ENCODE measurements around the gene ABCA7. TPM values are rescaled to one million over a fixed set of nuclear protein-coding genes. Genes with fewer than 3 reads are reported as not detected.

Gene ABCA7
- total and polyA plus RNA-seq, 2 of the 13 experiments (the other 11 are each of a cell fraction or from before 2014, with no cell fraction given): 4.4 to 32.4 TPM

DNA sequence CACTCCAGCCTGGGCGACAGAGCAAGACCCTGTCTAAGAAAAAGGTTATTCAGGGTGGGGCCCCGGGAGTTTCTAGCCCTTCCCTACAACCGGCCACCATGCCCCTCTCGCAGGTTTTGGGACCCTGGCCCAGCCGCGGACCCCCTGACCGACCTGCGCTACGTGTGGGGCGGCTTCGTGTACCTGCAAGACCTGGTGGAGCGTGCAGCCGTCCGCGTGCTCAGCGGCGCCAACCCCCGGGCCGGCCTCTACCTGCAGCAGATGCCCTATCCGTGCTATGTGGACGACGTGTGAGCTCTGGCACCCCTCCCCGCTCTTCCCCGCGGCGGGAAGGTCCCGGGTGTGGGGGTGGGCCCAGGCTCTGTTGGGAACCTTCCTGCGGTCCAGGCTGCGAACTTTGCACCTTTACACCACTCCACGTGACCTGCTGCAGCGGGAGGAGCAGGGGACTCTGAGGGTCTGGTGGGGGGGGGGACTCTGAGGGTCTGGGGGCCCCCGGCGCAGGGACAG is 6.3 kb downstream of the ABCA7 start (continued):
- peak; percentile 37; the same call in 1 of the 2 replicates for TF ChIP-seq ZNF569 (CRISPR knock-in tag; IDR thresholded peaks at IDR 0.05; ENCODE audit: borderline replicate concordance)
- no peak for TF ChIP-seq ZNF549 (CRISPR knock-in tag; IDR thresholded peaks at IDR 0.05)
- no peak for TF ChIP-seq ARNT2 (CRISPR knock-in tag; IDR thresholded peaks at IDR 0.05; ENCODE audit: low read depth)
- no peak for TF ChIP-seq ZZZ3 (CRISPR knock-in tag; IDR thresholded peaks at IDR 0.05; ENCODE audit: borderline replicate concordance)
- TF ChIP-seq ZC3H4 (CRISPR knock-in tag; IDR thresholded peaks at IDR 0.05; ENCODE audit: borderline replicate concordance): no peak
- TF ChIP-seq, protein P1, sequence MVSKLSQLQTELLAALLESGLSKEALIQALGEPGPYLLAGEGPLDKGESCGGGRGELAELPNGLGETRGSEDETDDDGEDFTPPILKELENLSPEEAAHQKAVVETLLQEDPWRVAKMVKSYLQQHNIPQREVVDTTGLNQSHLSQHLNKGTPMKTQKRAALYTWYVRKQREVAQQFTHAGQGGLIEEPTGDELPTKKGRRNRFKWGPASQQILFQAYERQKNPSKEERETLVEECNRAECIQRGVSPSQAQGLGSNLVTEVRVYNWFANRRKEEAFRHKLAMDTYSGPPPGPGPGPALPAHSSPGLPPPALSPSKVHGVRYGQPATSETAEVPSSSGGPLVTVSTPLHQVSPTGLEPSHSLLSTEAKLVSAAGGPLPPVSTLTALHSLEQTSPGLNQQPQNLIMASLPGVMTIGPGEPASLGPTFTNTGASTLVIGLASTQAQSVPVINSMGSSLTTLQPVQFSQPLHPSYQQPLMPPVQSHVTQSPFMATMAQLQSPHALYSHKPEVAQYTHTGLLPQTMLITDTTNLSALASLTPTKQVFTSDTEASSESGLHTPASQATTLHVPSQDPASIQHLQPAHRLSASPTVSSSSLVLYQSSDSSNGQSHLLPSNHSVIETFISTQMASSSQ (IDR thresholded peaks at IDR 0.05; ENCODE audit: low read depth): no peak
- TF ChIP-seq, protein P1 (CRISPR knock-in tag; IDR thresholded peaks at IDR 0.05; ENCODE audit: borderline replicate concordance): no peak
- no peak for TF ChIP-seq ZNF850 (CRISPR knock-in tag; conservative IDR thresholded peaks at IDR 0.05)
- TF ChIP-seq ZNF776 (CRISPR knock-in tag; IDR thresholded peaks at IDR 0.05): no peak
- TF ChIP-seq, protein P2, sequence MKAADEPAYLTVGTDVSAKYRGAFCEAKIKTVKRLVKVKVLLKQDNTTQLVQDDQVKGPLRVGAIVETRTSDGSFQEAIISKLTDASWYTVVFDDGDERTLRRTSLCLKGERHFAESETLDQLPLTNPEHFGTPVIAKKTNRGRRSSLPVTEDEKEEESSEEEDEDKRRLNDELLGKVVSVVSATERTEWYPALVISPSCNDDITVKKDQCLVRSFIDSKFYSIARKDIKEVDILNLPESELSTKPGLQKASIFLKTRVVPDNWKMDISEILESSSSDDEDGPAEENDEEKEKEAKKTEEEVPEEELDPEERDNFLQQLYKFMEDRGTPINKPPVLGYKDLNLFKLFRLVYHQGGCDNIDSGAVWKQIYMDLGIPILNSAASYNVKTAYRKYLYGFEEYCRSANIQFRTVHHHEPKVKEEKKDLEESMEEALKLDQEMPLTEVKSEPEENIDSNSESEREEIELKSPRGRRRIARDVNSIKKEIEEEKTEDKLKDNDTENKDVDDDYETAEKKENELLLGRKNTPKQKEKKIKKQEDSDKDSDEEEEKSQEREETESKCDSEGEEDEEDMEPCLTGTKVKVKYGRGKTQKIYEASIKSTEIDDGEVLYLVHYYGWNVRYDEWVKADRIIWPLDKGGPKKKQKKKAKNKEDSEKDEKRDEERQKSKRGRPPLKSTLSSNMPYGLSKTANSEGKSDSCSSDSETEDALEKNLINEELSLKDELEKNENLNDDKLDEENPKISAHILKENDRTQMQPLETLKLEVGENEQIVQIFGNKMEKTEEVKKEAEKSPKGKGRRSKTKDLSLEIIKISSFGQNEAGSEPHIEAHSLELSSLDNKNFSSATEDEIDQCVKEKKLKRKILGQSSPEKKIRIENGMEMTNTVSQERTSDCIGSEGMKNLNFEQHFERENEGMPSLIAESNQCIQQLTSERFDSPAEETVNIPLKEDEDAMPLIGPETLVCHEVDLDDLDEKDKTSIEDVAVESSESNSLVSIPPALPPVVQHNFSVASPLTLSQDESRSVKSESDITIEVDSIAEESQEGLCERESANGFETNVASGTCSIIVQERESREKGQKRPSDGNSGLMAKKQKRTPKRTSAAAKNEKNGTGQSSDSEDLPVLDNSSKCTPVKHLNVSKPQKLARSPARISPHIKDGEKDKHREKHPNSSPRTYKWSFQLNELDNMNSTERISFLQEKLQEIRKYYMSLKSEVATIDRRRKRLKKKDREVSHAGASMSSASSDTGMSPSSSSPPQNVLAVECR (CRISPR knock-in tag; IDR thresholded peaks at IDR 0.05; ENCODE audit: borderline replicate concordance): peak; percentile 36; the same call in 1 of the 2 replicates
- TF ChIP-seq IRX3 (CRISPR knock-in tag; IDR thresholded peaks at IDR 0.05; ENCODE audit: borderline replicate concordance, low read depth): no peak
- TF ChIP-seq MXI1 (IDR thresholded peaks at IDR 0.05; ENCODE audit: borderline replicate concordance, low read depth, low read length): no peak
- TF ChIP-seq, protein P3, sequence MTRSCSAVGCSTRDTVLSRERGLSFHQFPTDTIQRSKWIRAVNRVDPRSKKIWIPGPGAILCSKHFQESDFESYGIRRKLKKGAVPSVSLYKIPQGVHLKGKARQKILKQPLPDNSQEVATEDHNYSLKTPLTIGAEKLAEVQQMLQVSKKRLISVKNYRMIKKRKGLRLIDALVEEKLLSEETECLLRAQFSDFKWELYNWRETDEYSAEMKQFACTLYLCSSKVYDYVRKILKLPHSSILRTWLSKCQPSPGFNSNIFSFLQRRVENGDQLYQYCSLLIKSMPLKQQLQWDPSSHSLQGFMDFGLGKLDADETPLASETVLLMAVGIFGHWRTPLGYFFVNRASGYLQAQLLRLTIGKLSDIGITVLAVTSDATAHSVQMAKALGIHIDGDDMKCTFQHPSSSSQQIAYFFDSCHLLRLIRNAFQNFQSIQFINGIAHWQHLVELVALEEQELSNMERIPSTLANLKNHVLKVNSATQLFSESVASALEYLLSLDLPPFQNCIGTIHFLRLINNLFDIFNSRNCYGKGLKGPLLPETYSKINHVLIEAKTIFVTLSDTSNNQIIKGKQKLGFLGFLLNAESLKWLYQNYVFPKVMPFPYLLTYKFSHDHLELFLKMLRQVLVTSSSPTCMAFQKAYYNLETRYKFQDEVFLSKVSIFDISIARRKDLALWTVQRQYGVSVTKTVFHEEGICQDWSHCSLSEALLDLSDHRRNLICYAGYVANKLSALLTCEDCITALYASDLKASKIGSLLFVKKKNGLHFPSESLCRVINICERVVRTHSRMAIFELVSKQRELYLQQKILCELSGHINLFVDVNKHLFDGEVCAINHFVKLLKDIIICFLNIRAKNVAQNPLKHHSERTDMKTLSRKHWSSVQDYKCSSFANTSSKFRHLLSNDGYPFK (CRISPR knock-in tag; IDR thresholded peaks at IDR 0.05; ENCODE audit: borderline replicate concordance): 0 out of 2 replicates have a peak, but pooled peaks have one; percentile 46
- no peak for TF ChIP-seq AGO2 (optimal IDR thresholded peaks at IDR 0.05; ENCODE audit: low read depth, low read length)
- TF ChIP-seq ZNF629 (CRISPR knock-in tag; conservative IDR thresholded peaks at IDR 0.05): 0 out of 2 replicates have a peak, but pooled peaks have one; percentile 14
- no peak for TF ChIP-seq SP1 (IDR thresholded peaks at IDR 0.05)
- TF ChIP-seq SP1 (CRISPR knock-in tag; IDR thresholded peaks at IDR 0.05): no peak
- TF ChIP-seq ZNF160 (CRISPR knock-in tag; IDR thresholded peaks at IDR 0.05): no peak
- no peak for TF ChIP-seq WIZ (CRISPR knock-in tag; IDR thresholded peaks at IDR 0.05)
- no peak for TF ChIP-seq MXD4 (CRISPR knock-in tag; IDR thresholded peaks at IDR 0.05)

All from HepG2 (cell line).